SIG-M5 treated with dmso at 0.1 percent for 504 hours (cell line): ENCODE measurements around the gene MUC16.
A peak's percentile ranks its signal among the peaks of the same experiment; 100 is the strongest.

ENCODE experiments used
- DNase-seq: peaks from one replicate; lab custom pipeline; 2025; ENCODE audit not compliant: unreplicated experiment; lab: John Stamatoyannopoulos, UW

MUC16 gene

GRCh38 chr19:9010693-9011092 is 484 bp upstream of the MUC16 start:
- DNase-seq: no peak

- DNase-seq: no peak
Observed at GRCh38 chr19:9009431-9009830, 778 bp downstream of the MUC16 start.

- no peak for DNase-seq
Observed at GRCh38 chr19:9008667-9009066, 1.5 kb downstream of the MUC16 start.

- no peak for DNase-seq
Observed at GRCh38 chr19:9000933-9001332, 9.3 kb downstream of the MUC16 start.

GRCh38 chr19:8988204-8988603 is 22.0 kb downstream of the MUC16 start:
- no peak for DNase-seq

- DNase-seq: no peak
Observed at GRCh38 chr19:8986296-8986695, 23.9 kb downstream of the MUC16 start.

- DNase-seq: peak; percentile 12
Observed at GRCh38 chr19:8973501-8974091, 36.6 kb downstream of the MUC16 start.

GRCh38 chr19:8965887-8966286 is 44.3 kb downstream of the MUC16 start:
- DNase-seq: no peak
